ENCODE results near the gene OR12D3.

The OR12D3 gene

GRCh38 chr6:29375191-29375590, at the start of gene OR12D3:
Gene OR12D3 (minus strand): TSS chr6:29375291. CDS start chr6:29375287, 4 bp downstream.
- Histone ChIP-seq H3K27me3 (ENCODE audit: control insufficient read depth, insufficient read depth, low read length) (no peaks in the 10 kb centered on the region), H3K4me3 (ENCODE audit: low read depth, low read length) (no peak within 1 kb of the TSS), H3K36me3 (ENCODE audit: control insufficient read depth, insufficient read depth, low read length) (no peaks in the 10 kb centered on the region), H3K9me3 (ENCODE audit: control insufficient read depth, insufficient read depth, low read length) (no peaks in the 10 kb centered on the region), H3K4me1 (ENCODE audit: control insufficient read depth, insufficient read depth, low read length) (no peaks in the 10 kb centered on the region), H3K9ac (ENCODE audit: low read depth, low read length) (no peak within 1 kb of the TSS), H3K27ac (ENCODE audit: low read depth, low read length) (no peak within 1 kb of the TSS)

GRCh38 chr6:29424575-29424974, 49.5 kb upstream of the OR12D3 start:
- Histone ChIP-seq H3K9ac (ENCODE audit: low read depth, low read length) (no peak overlapping the region), H3K4me3 (ENCODE audit: low read depth, low read length) (no peak overlapping the region), H3K27ac (ENCODE audit: low read depth, low read length) (no peak overlapping the region), H3K27me3 (ENCODE audit: control insufficient read depth, insufficient read depth, low read length) (no peaks in the 10 kb centered on the region), H3K4me1 (ENCODE audit: control insufficient read depth, insufficient read depth, low read length) (peaks cover 8% of the 10 kb centered on the region; the same call in 1 of the 2 replicates), H3K36me3 (ENCODE audit: control insufficient read depth, insufficient read depth, low read length) (no peaks in the 10 kb centered on the region), H3K9me3 (ENCODE audit: control insufficient read depth, insufficient read depth, low read length) (no peaks in the 10 kb centered on the region)

- H3K9me3 ChIP-seq (ENCODE audit: control insufficient read depth, insufficient read depth, low read length): no peaks in the 10 kb centered on the region
- H3K27me3 ChIP-seq (ENCODE audit: control insufficient read depth, insufficient read depth, low read length): no peaks in the 10 kb centered on the region
- H3K4me3 ChIP-seq (ENCODE audit: low read depth, low read length): no peak overlapping the region
- no peak overlapping the region for H3K9ac ChIP-seq (ENCODE audit: low read depth, low read length)
- H3K36me3 ChIP-seq (ENCODE audit: control insufficient read depth, insufficient read depth, low read length): no peaks in the 10 kb centered on the region
- peaks cover 8% of the 10 kb centered on the region; the same call in 1 of the 2 replicates for H3K4me1 ChIP-seq (ENCODE audit: control insufficient read depth, insufficient read depth, low read length)
- H3K27ac ChIP-seq (ENCODE audit: low read depth, low read length): no peak overlapping the region
These were observed 49.1 kb upstream of the OR12D3 start for GRCh38 chr6:29424168-29424567.

GRCh38 chr6:29419516-29419915, 44.4 kb upstream of the OR12D3 start:
- H3K36me3 ChIP-seq (ENCODE audit: control insufficient read depth, insufficient read depth, low read length): no peaks in the 10 kb centered on the region
- H3K9me3 ChIP-seq (ENCODE audit: control insufficient read depth, insufficient read depth, low read length): no peaks in the 10 kb centered on the region
- H3K9ac ChIP-seq (ENCODE audit: low read depth, low read length): no peak overlapping the region
- H3K4me1 ChIP-seq (ENCODE audit: control insufficient read depth, insufficient read depth, low read length): peaks cover 8% of the 10 kb centered on the region; the same call in 1 of the 2 replicates
- no peaks in the 10 kb centered on the region for H3K27me3 ChIP-seq (ENCODE audit: control insufficient read depth, insufficient read depth, low read length)
- H3K4me3 ChIP-seq (ENCODE audit: low read depth, low read length): no peak overlapping the region
- no peak overlapping the region for H3K27ac ChIP-seq (ENCODE audit: low read depth, low read length)

GRCh38 chr6:29414588-29414987, 39.5 kb upstream of the OR12D3 start, which contains the start of gene OR12D1:
Gene OR12D1 (plus strand): TSS chr6:29414928.
- H3K27ac ChIP-seq (ENCODE audit: low read depth, low read length): no peak within 1 kb of the TSS
- no peak within 1 kb of the TSS for H3K9ac ChIP-seq (ENCODE audit: low read depth, low read length)
- no peaks in the 10 kb centered on the region for H3K9me3 ChIP-seq (ENCODE audit: control insufficient read depth, insufficient read depth, low read length)
- H3K4me1 ChIP-seq (ENCODE audit: control insufficient read depth, insufficient read depth, low read length): no peaks in the 10 kb centered on the region
- H3K36me3 ChIP-seq (ENCODE audit: control insufficient read depth, insufficient read depth, low read length): no peaks in the 10 kb centered on the region
- no peaks in the 10 kb centered on the region for H3K27me3 ChIP-seq (ENCODE audit: control insufficient read depth, insufficient read depth, low read length)
- no peak within 1 kb of the TSS for H3K4me3 ChIP-seq (ENCODE audit: low read depth, low read length)

GRCh38 chr6:29403801-29404200, 28.7 kb upstream of the OR12D3 start:
- no peaks in the 10 kb centered on the region for H3K36me3 ChIP-seq (ENCODE audit: control insufficient read depth, insufficient read depth, low read length)
- H3K27me3 ChIP-seq (ENCODE audit: control insufficient read depth, insufficient read depth, low read length): no peaks in the 10 kb centered on the region
- no peaks in the 10 kb centered on the region for H3K4me1 ChIP-seq (ENCODE audit: control insufficient read depth, insufficient read depth, low read length)
- H3K27ac ChIP-seq (ENCODE audit: low read depth, low read length): no peak overlapping the region
- no peaks in the 10 kb centered on the region for H3K9me3 ChIP-seq (ENCODE audit: control insufficient read depth, insufficient read depth, low read length)
- H3K9ac ChIP-seq (ENCODE audit: low read depth, low read length): no peak overlapping the region
- H3K4me3 ChIP-seq (ENCODE audit: low read depth, low read length): no peak overlapping the region

- H3K9me3 ChIP-seq (ENCODE audit: control insufficient read depth, insufficient read depth, low read length): no peaks in the 10 kb centered on the region
- H3K4me1 ChIP-seq (ENCODE audit: control insufficient read depth, insufficient read depth, low read length): peaks cover 4% of the 10 kb centered on the region; the same call in 1 of the 2 replicates
- no peak overlapping the region for H3K27ac ChIP-seq (ENCODE audit: low read depth, low read length)
These were observed 24.4 kb upstream of the OR12D3 start for GRCh38 chr6:29399525-29399924.

GRCh38 chr6:29395331-29395730, 20.2 kb upstream of the OR12D3 start, which contains the start of gene OR12D2:
Gene OR12D2 (plus strand): TSS chr6:29395631. CDS start chr6:29396700, 1,069 bp downstream.
- Histone ChIP-seq H3K4me3 (ENCODE audit: low read depth, low read length) (no peak within 1 kb of the TSS), H3K27ac (ENCODE audit: low read depth, low read length) (no peak within 1 kb of the TSS), H3K36me3 (ENCODE audit: control insufficient read depth, insufficient read depth, low read length) (no peaks in the 10 kb centered on the region), H3K9me3 (ENCODE audit: control insufficient read depth, insufficient read depth, low read length) (no peaks in the 10 kb centered on the region), H3K27me3 (ENCODE audit: control insufficient read depth, insufficient read depth, low read length) (no peaks in the 10 kb centered on the region), H3K9ac (ENCODE audit: low read depth, low read length) (no peak within 1 kb of the TSS), H3K4me1 (ENCODE audit: control insufficient read depth, insufficient read depth, low read length) (peaks cover 9% of the 10 kb centered on the region; the same call in 1 of the 2 replicates)

More at GRCh38 chr6:29399525-29399924, 24.4 kb upstream of the OR12D3 start:
- H3K9ac ChIP-seq (ENCODE audit: low read depth, low read length): no peak overlapping the region
- no peaks in the 10 kb centered on the region for H3K27me3 ChIP-seq (ENCODE audit: control insufficient read depth, insufficient read depth, low read length)
- H3K36me3 ChIP-seq (ENCODE audit: control insufficient read depth, insufficient read depth, low read length): no peaks in the 10 kb centered on the region
- H3K4me3 ChIP-seq (ENCODE audit: low read depth, low read length): no peak overlapping the region

- H3K9me3 ChIP-seq (ENCODE audit: control insufficient read depth, insufficient read depth, low read length): no peaks in the 10 kb centered on the region
- no peaks in the 10 kb centered on the region for H3K27me3 ChIP-seq (ENCODE audit: control insufficient read depth, insufficient read depth, low read length)
- H3K9ac ChIP-seq (ENCODE audit: low read depth, low read length): no peak overlapping the region
- H3K36me3 ChIP-seq (ENCODE audit: control insufficient read depth, insufficient read depth, low read length): no peaks in the 10 kb centered on the region
- no peak overlapping the region for H3K4me3 ChIP-seq (ENCODE audit: low read depth, low read length)
- no peaks in the 10 kb centered on the region for H3K4me1 ChIP-seq (ENCODE audit: control insufficient read depth, insufficient read depth, low read length)
- H3K27ac ChIP-seq (ENCODE audit: low read depth, low read length): no peak overlapping the region
These were observed 13.4 kb upstream of the OR12D3 start for GRCh38 chr6:29388533-29388932.

GRCh38 chr6:29376003-29376402, 912 bp upstream of the OR12D3 start:
- Histone ChIP-seq H3K4me1 (ENCODE audit: control insufficient read depth, insufficient read depth, low read length) (no peaks in the 10 kb centered on the region), H3K27me3 (ENCODE audit: control insufficient read depth, insufficient read depth, low read length) (no peaks in the 10 kb centered on the region), H3K9ac (ENCODE audit: low read depth, low read length) (no peak overlapping the region), H3K27ac (ENCODE audit: low read depth, low read length) (no peak overlapping the region), H3K9me3 (ENCODE audit: control insufficient read depth, insufficient read depth, low read length) (no peaks in the 10 kb centered on the region), H3K36me3 (ENCODE audit: control insufficient read depth, insufficient read depth, low read length) (no peaks in the 10 kb centered on the region), H3K4me3 (ENCODE audit: low read depth, low read length) (no peak overlapping the region)

- no peak within 1 kb of the TSS for H3K9ac ChIP-seq (ENCODE audit: low read depth, low read length)
- H3K9me3 ChIP-seq (ENCODE audit: control insufficient read depth, insufficient read depth, low read length): no peaks in the 10 kb centered on the region
- H3K4me1 ChIP-seq (ENCODE audit: control insufficient read depth, insufficient read depth, low read length): no peaks in the 10 kb centered on the region
- H3K27ac ChIP-seq (ENCODE audit: low read depth, low read length): no peak within 1 kb of the TSS
- no peak within 1 kb of the TSS for H3K4me3 ChIP-seq (ENCODE audit: low read depth, low read length)
- H3K27me3 ChIP-seq (ENCODE audit: control insufficient read depth, insufficient read depth, low read length): no peaks in the 10 kb centered on the region
- no peaks in the 10 kb centered on the region for H3K36me3 ChIP-seq (ENCODE audit: control insufficient read depth, insufficient read depth, low read length)
These were observed 6.3 kb downstream of the OR12D3 start, which contains the start of gene OR5V1 for GRCh38 chr6:29368765-29369164. Gene OR5V1 (minus strand): TSS chr6:29368865. CDS start chr6:29356195, 12,670 bp downstream.

Data from HUES48 (cell line).